Measurements from ENCODE around the gene POU6F2. TPM values are rescaled to one million over a fixed set of nuclear protein-coding genes. Genes with fewer than 3 reads are reported as not detected.

Gene POU6F2
- total RNA-seq, 4 donors from 2014 or later, result not detected

- intact Hi-C loops (cut with DNase I), result no loop called here
- 89% methylated on average over 5 of the region's 5 CpGs for WGBS
- DNase-seq (ENCODE audit: extremely low spot score), result no peak
Measured at GRCh38 chr7:39410582-39410981, 432.9 kb downstream of the POU6F2 start.

GRCh38 chr7:39413636-39414223 is 436.0 kb downstream of the POU6F2 start:
- Histone ChIP-seq H3K27me3 (no peaks in the 10 kb centered on the region), H3K36me3 (no peaks in the 10 kb centered on the region), H3K27ac (replicated peaks in 1 of 4) (no peak overlapping the region), H3K4me1 (peaks cover 7 to 19% (median 14%) of the 10 kb centered on the region in 4 donors), H3K9me3 (no peaks in the 10 kb centered on the region), H3K4me3 (peak overlapping the region; percentile 54 to 74 (median 58))
- no peak for DNase-seq (ENCODE audit: extremely low spot score)
- WGBS, result 7% methylated on average over 25 of the region's 25 CpGs
- intact Hi-C loops (cut with DNase I), result no loop called here
- TF ChIP-seq POLR2AphosphoS5 (IDR thresholded peaks at IDR 0.05) (no peak), POLR2A (IDR thresholded peaks at IDR 0.05; ENCODE audit: low read depth) (no peak)

More at GRCh38 chr7:39410582-39410981, 432.9 kb downstream of the POU6F2 start:
- Histone ChIP-seq H3K4me3 (no peak overlapping the region), H3K27me3 (no peaks in the 10 kb centered on the region), H3K36me3 (no peaks in the 10 kb centered on the region), H3K9me3 (no peaks in the 10 kb centered on the region), H3K27ac (replicated peaks in 1 of 4) (no peak overlapping the region), H3K4me1 (peaks cover 7 to 19% (median 14%) of the 10 kb centered on the region in 4 donors)
- TF ChIP-seq POLR2AphosphoS5 (IDR thresholded peaks at IDR 0.05) (no peak), CTCF (IDR thresholded peaks at IDR 0.05) (no peak), POLR2A (IDR thresholded peaks at IDR 0.05; ENCODE audit: low read depth) (no peak), EP300 (IDR thresholded peaks at IDR 0.05) (no peak)

GRCh38 chr7:39414224-39415035 is 436.7 kb downstream of the POU6F2 start:
- WGBS, result 1% methylated on average over 25 of the region's 40 CpGs

GRCh38 chr7:39415091-39415787 is 437.5 kb downstream of the POU6F2 start:
- WGBS, result 78% methylated on average over 13 of the region's 13 CpGs
- intact Hi-C loops (cut with DNase I), result no loop called here
- Histone ChIP-seq H3K4me1 (peaks cover 7 to 19% (median 14%) of the 10 kb centered on the region in 4 donors), H3K4me3 (peak overlapping the region; percentile 54 to 74 (median 58)), H3K9me3 (no peaks in the 10 kb centered on the region), H3K27ac (replicated peaks in 1 of 4) (no peak overlapping the region), H3K36me3 (no peaks in the 10 kb centered on the region), H3K27me3 (no peaks in the 10 kb centered on the region)
- no peak for DNase-seq (ENCODE audit: extremely low spot score)
- TF ChIP-seq POLR2AphosphoS5 (IDR thresholded peaks at IDR 0.05), result no peak
- no peak for TF ChIP-seq POLR2A (IDR thresholded peaks at IDR 0.05; ENCODE audit: low read depth)
- TF ChIP-seq EP300 (IDR thresholded peaks at IDR 0.05), result no peak
- TF ChIP-seq CTCF (IDR thresholded peaks at IDR 0.05), result no peak

More at GRCh38 chr7:39414224-39415035, 436.7 kb downstream of the POU6F2 start:
- Histone ChIP-seq H3K27ac (replicated peaks in 1 of 4) (no peak overlapping the region), H3K4me1 (peaks cover 7 to 19% (median 14%) of the 10 kb centered on the region in 4 donors), H3K36me3 (no peaks in the 10 kb centered on the region), H3K9me3 (no peaks in the 10 kb centered on the region), H3K4me3 (peak overlapping the region; percentile 54 to 74 (median 58)), H3K27me3 (no peaks in the 10 kb centered on the region)
- TF ChIP-seq POLR2A (IDR thresholded peaks at IDR 0.05; ENCODE audit: low read depth) (no peak), EP300 (IDR thresholded peaks at IDR 0.05) (no peak), POLR2AphosphoS5 (IDR thresholded peaks at IDR 0.05) (no peak), CTCF (IDR thresholded peaks at IDR 0.05) (no peak)
- intact Hi-C loops (cut with DNase I), result no loop called here
- DNase-seq (ENCODE audit: extremely low spot score), result no peak

GRCh38 chr7:39416866-39417265 is 439.2 kb downstream of the POU6F2 start:
- Histone ChIP-seq H3K27ac (replicated peaks in 1 of 4) (no peak overlapping the region), H3K36me3 (no peaks in the 10 kb centered on the region), H3K9me3 (no peaks in the 10 kb centered on the region), H3K4me3 (no peak overlapping the region), H3K4me1 (peaks cover 7 to 19% (median 14%) of the 10 kb centered on the region in 4 donors), H3K27me3 (no peaks in the 10 kb centered on the region)
- WGBS, result 76% methylated on average over 3 of the region's 3 CpGs
- no peak for TF ChIP-seq POLR2AphosphoS5 (IDR thresholded peaks at IDR 0.05)
- TF ChIP-seq POLR2A (IDR thresholded peaks at IDR 0.05; ENCODE audit: low read depth), result no peak
- no peak for TF ChIP-seq EP300 (IDR thresholded peaks at IDR 0.05)
- TF ChIP-seq CTCF (IDR thresholded peaks at IDR 0.05), result no peak
- intact Hi-C loops (cut with DNase I), result no loop called here
- DNase-seq (ENCODE audit: extremely low spot score), result no peak
